ENCODE measurements around the gene CRNKL1. TPM values are rescaled to one million over a fixed set of nuclear protein-coding genes. Genes with fewer than 3 reads are reported as not detected.
A peak's percentile ranks its signal among the peaks of the same experiment; 100 is the strongest.

CRNKL1 gene
- total RNA-seq, 1 donor from 2014 or later, result 21.9 TPM

- H3K9me3 Mint-ChIP-seq (ENCODE audit: unreplicated experiment), result no peaks in the 10 kb centered on the region
- peak overlapping the region; percentile 36 for H3K4me3 Mint-ChIP-seq (ENCODE audit: unreplicated experiment)
- TF ChIP-seq CTCF (IDR thresholded peaks at IDR 0.05), result no peak
- no peaks in the 10 kb centered on the region for H3K27me3 Mint-ChIP-seq (ENCODE audit: unreplicated experiment)
- H3K27ac Mint-ChIP-seq (ENCODE audit: unreplicated experiment), result peak overlapping the region; percentile 65
- peaks cover 36% of the 10 kb centered on the region for H3K36me3 Mint-ChIP-seq (ENCODE audit: unreplicated experiment)
- no peak for DNase-seq (ENCODE audit: extremely low spot score, unreplicated experiment)
- peaks cover 23% of the 10 kb centered on the region for H3K4me1 Mint-ChIP-seq (ENCODE audit: unreplicated experiment)
Observed at GRCh38 chr20:20003031-20003954, 49.0 kb downstream of the CRNKL1 start.

GRCh38 chr20:20002101-20002998 is 49.9 kb downstream of the CRNKL1 start:
- no peak for DNase-seq (ENCODE audit: extremely low spot score, unreplicated experiment)
- peak overlapping the region; percentile 65 for H3K27ac Mint-ChIP-seq (ENCODE audit: unreplicated experiment)
- H3K4me1 Mint-ChIP-seq (ENCODE audit: unreplicated experiment), result peaks cover 23% of the 10 kb centered on the region
- H3K9me3 Mint-ChIP-seq (ENCODE audit: unreplicated experiment), result no peaks in the 10 kb centered on the region
- peaks cover 37% of the 10 kb centered on the region for H3K36me3 Mint-ChIP-seq (ENCODE audit: unreplicated experiment)
- TF ChIP-seq CTCF (IDR thresholded peaks at IDR 0.05), result no peak
- H3K27me3 Mint-ChIP-seq (ENCODE audit: unreplicated experiment), result no peaks in the 10 kb centered on the region
- H3K4me3 Mint-ChIP-seq (ENCODE audit: unreplicated experiment), result no peak overlapping the region

- Mint-ChIP-seq H3K36me3 (ENCODE audit: unreplicated experiment) (peaks cover 41% of the 10 kb centered on the region), H3K27me3 (ENCODE audit: unreplicated experiment) (no peaks in the 10 kb centered on the region), H3K4me1 (ENCODE audit: unreplicated experiment) (peaks cover 35% of the 10 kb centered on the region), H3K27ac (ENCODE audit: unreplicated experiment) (no peak overlapping the region), H3K4me3 (ENCODE audit: unreplicated experiment) (no peak overlapping the region), H3K9me3 (ENCODE audit: unreplicated experiment) (no peaks in the 10 kb centered on the region)
- DNase-seq (ENCODE audit: extremely low spot score, unreplicated experiment), result no peak
- no peak for TF ChIP-seq CTCF (IDR thresholded peaks at IDR 0.05)
Observed at GRCh38 chr20:20000211-20000968, 51.9 kb downstream of the CRNKL1 start.

GRCh38 chr20:19998990-19999705 is 53.1 kb downstream of the CRNKL1 start:
- Mint-ChIP-seq H3K4me3 (ENCODE audit: unreplicated experiment) (no peak overlapping the region), H3K9me3 (ENCODE audit: unreplicated experiment) (no peaks in the 10 kb centered on the region), H3K27me3 (ENCODE audit: unreplicated experiment) (no peaks in the 10 kb centered on the region), H3K36me3 (ENCODE audit: unreplicated experiment) (peaks cover 41% of the 10 kb centered on the region), H3K4me1 (ENCODE audit: unreplicated experiment) (peaks cover 47% of the 10 kb centered on the region), H3K27ac (ENCODE audit: unreplicated experiment) (no peak overlapping the region)
- no peak for TF ChIP-seq CTCF (IDR thresholded peaks at IDR 0.05)
- DNase-seq (ENCODE audit: extremely low spot score, unreplicated experiment), result no peak

Data from osteocyte (in vitro differentiated cells).